Uterus (tissue), 4 donors: ENCODE results near the gene PRKCE. TPM values are rescaled to one million over a fixed set of nuclear protein-coding genes. Genes with fewer than 3 reads are reported as not detected.

ENCODE experiments used
- DNase-seq, 2 donors: peaks; one replicate each; pipeline ENCODE4 v3.0.0-alpha.2; 2019 to 2020
- H3K27ac ChIP-seq, 2 donors: fragments of 200-600 bp; sonication (generic); 1 replicate in 1 of 2; 2 replicates in 1 of 2; pipeline ENCODE4 v1.5.1; 2016 to 2018
- H3K27me3 ChIP-seq, 2 donors: fragments of 200-600 bp; sonication (generic); one replicate each; pipeline ENCODE4 v1.5.1; 2018 to 2019; ENCODE audit warnings: control low read depth in 1 of 2
- H3K36me3 ChIP-seq, 2 donors: fragments of 200-600 bp; sonication (generic); one replicate each; pipeline ENCODE4 v1.5.1; 2019; ENCODE audit warnings: control low read depth in 1 of 2
- H3K4me1 ChIP-seq, 2 donors: fragments of 200-600 bp; sonication (generic); one replicate each; pipeline ENCODE4 v1.5.1; 2018 to 2019; ENCODE audit warnings: control low read depth in 1 of 2
- H3K4me3 ChIP-seq, 2 donors: fragments of 200-600 bp; sonication (generic); 1 replicate in 1 of 2; 2 replicates in 1 of 2; pipeline ENCODE4 v1.5.1; 2018 to 2019; ENCODE audit warnings: mild to moderate bottlenecking in 1 of 2
- H3K9me3 ChIP-seq, 2 donors: fragments of 200-600 bp; sonication (generic); one replicate each; pipeline ENCODE4 v1.5.1; 2019; ENCODE audit warnings: control low read depth in 1 of 2
- POLR2A ChIP-seq, 2 donors: fragments of 450-650 bp; IDR thresholded peaks; one replicate each; pipeline ENCODE4 v1.6.1; 2016; ENCODE audit warnings: antibody characterized with exemption in 2 of 2, mild to moderate bottlenecking in 1 of 2, moderate library complexity in 1 of 2
- intact Hi-C: fragments of 100-400 bp; cut with DNase I; formaldehyde crosslinking; loops from one replicate; pipeline ENCODE4 v1.15.1; 2023; ENCODE audit warnings: low total_unique reads
- total RNA-seq, 4 donors: library from RNA; depleted of rRNA in 3 of 4; stranded (reverse); fragments of >200 nt in 3 of 4; gene quantifications; one replicate each; pipeline versions ENCODE4 v1.1.0 to v1.2.4, GENCODE V29; 2014 to 2023
- TF ChIP-seq, protein P1 (sequence below), 4 experiments: fragments of 200-600 bp in 2 of 4; fragments of 450-650 bp in 2 of 4; sonication (generic) in 2 of 4; IDR thresholded peaks; one replicate each; pipeline ENCODE4 v1.5.1; 2016 to 2019; ENCODE audit warnings: antibody characterized with exemption in 4 of 4, mild to moderate bottlenecking in 2 of 4, moderate library complexity in 1 of 4
- donor health status: DM: yes; HTN: yes; CAD: no.

Gene PRKCE
- total RNA-seq, 4 donors from 2014 or later = 3.8 to 47.6 (median 14.2) TPM

DNA sequence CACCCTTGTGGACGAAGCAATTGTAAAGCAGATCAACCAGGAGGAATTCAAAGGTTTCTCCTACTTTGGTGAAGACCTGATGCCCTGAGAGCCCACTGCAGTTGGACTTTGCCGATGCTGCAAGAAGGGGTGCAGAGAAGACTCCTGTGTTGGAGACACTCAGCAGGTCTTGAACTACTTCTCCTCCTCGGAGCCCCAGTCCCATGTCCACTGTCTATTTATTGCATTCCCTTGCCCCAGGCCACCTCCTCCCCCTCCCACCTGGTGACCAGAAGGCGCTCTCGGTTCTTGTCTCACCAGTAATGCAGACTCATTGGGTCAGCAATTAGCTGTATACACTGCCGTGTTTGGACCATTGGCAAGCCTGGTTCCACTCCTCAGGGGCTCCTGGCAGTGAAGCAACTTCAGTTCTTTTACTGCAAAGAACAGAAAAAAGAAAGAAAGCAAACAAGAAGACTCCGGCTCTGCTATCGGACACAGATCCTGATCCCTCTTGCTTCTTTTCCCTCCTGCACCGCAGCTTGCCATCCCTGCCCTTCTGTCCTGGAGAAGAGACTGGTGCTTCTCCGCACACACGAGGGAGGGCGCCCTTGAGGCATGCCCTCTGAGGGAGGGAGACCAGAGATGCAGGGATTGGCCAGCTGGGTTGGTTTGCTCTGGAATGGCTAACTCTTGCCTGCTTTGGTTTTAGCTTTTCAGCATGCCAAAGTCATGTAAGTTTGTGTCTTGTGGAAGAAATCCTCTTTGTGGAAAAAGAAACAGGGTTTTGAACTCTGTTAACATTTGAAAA is 533.5 kb downstream of the PRKCE start:
- Histone ChIP-seq H3K27ac (no peak overlapping the region), H3K4me3 (no peak overlapping the region), H3K27me3 (no peaks in the 10 kb centered on the region), H3K9me3 (no peaks in the 10 kb centered on the region), H3K4me1 (peaks cover 0 to 7% of the 10 kb centered on the region in 2 donors), H3K36me3 (no peaks in the 10 kb centered on the region)
- TF ChIP-seq, protein P1, sequence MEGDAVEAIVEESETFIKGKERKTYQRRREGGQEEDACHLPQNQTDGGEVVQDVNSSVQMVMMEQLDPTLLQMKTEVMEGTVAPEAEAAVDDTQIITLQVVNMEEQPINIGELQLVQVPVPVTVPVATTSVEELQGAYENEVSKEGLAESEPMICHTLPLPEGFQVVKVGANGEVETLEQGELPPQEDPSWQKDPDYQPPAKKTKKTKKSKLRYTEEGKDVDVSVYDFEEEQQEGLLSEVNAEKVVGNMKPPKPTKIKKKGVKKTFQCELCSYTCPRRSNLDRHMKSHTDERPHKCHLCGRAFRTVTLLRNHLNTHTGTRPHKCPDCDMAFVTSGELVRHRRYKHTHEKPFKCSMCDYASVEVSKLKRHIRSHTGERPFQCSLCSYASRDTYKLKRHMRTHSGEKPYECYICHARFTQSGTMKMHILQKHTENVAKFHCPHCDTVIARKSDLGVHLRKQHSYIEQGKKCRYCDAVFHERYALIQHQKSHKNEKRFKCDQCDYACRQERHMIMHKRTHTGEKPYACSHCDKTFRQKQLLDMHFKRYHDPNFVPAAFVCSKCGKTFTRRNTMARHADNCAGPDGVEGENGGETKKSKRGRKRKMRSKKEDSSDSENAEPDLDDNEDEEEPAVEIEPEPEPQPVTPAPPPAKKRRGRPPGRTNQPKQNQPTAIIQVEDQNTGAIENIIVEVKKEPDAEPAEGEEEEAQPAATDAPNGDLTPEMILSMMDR (IDR thresholded peaks at IDR 0.05) = no peak
- TF ChIP-seq POLR2A (IDR thresholded peaks at IDR 0.05) = no peak
- intact Hi-C loops = no loop called here
- DNase-seq = no peak

DNA sequence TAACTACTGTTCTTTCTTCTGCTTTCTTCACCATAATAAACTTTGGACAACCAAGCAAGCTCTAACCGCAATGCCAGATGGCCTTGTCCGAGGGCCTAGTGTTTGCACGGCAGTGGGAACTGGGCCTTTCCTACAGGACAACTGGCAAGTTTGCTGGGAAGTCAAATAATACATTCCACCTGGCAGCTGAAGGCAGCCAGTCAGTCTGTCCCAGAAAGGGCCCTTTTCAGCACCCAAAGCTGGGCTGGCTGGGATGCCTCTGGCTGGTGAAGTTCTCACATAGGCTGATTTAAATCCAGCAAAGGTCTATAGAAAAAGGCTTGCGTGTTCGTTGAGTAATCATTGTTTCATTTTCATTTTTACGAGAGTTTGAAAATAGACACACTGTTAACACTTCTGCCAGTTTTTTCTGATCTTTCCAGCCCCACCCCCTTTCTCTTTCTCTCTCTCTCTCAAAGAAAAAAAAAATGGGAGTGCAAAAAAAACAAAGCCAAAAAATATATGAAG is 535.7 kb downstream of the PRKCE start:
- H3K27ac ChIP-seq = peak overlapping the region; percentile 81 to 84
- peaks cover 0 to 7% of the 10 kb centered on the region in 2 donors for H3K4me1 ChIP-seq
- no peaks in the 10 kb centered on the region for H3K9me3 ChIP-seq
- no peak for TF ChIP-seq POLR2A (IDR thresholded peaks at IDR 0.05)
- TF ChIP-seq, protein P1 (IDR thresholded peaks at IDR 0.05) = no peak
- peak; percentile 47 to 54 for DNase-seq
- H3K4me3 ChIP-seq = peak overlapping the region in 1 of 2 donors; percentile 23
- no peaks in the 10 kb centered on the region for H3K27me3 ChIP-seq
- H3K36me3 ChIP-seq = no peaks in the 10 kb centered on the region
- intact Hi-C loops = no loop called here

DNA sequence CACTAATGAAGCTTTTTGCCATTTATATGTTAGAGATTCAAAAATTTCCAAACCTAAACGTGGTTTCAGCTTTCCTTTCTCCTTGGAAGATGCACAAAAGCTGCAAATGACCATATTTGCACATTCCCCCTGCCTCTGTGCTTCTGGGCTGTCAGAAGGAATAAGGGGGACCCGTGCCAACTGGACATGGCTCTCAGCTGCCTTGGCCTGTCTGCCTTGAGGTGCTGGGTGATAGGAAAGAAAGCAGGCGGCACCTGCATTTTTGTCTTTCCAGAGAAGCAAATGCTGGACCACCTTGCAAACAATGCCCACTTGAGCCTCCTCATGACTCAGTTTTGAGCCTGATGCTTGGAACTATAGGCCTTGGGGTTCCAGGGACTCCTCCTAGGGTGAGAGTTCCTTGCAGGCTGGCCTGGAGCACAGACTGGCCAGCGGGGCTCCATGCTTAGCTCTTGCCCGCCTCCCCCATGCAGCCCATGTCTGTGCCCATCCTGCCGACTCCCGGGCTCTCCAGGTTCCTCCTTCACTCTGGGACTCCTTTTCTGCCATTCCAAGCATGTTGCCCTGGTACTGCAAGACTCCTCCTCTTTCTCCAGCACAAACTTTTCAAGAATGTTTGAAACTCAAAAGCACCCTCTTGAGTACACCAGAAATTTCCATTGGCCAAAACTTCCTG is 536.7 kb downstream of the PRKCE start:
- peaks cover 0 to 7% of the 10 kb centered on the region in 2 donors for H3K4me1 ChIP-seq
- H3K36me3 ChIP-seq = no peaks in the 10 kb centered on the region
- no peaks in the 10 kb centered on the region for H3K9me3 ChIP-seq
- no peak overlapping the region for H3K4me3 ChIP-seq
- no peak for DNase-seq
- no peak for TF ChIP-seq POLR2A (IDR thresholded peaks at IDR 0.05)
- intact Hi-C loops = no loop called here
- peak overlapping the region; percentile 38 to 81 for H3K27ac ChIP-seq
- H3K27me3 ChIP-seq = no peaks in the 10 kb centered on the region

DNA sequence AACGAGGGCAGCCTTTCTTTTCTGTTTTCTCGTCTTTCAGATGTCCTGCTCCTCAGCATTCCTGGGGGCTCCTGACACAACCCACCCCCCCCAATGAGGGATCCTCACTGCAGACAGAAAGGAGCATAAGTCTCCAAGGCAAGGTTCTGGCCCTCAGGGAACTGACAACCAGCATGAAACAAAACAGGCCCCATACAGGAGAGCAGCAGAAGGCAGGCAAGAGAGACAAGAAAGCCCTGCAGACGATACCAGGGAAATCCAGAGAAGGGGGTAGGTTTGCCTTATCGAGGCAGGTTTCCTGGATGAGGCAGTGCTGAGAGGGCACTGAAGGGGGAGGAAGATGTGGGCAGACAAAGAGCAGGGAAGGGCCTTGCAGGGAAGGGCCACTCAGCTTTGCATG is 541.9 kb downstream of the PRKCE start:
- Histone ChIP-seq H3K27me3 (no peaks in the 10 kb centered on the region), H3K4me1 (peaks cover 0 to 1% of the 10 kb centered on the region in 2 donors), H3K4me3 (no peak overlapping the region), H3K36me3 (no peaks in the 10 kb centered on the region), H3K27ac (no peak overlapping the region), H3K9me3 (no peaks in the 10 kb centered on the region)
- DNase-seq = no peak
- TF ChIP-seq POLR2A (IDR thresholded peaks at IDR 0.05) = no peak
- TF ChIP-seq, protein P1 (IDR thresholded peaks at IDR 0.05) = no peak
- intact Hi-C loops = no loop called here

DNA sequence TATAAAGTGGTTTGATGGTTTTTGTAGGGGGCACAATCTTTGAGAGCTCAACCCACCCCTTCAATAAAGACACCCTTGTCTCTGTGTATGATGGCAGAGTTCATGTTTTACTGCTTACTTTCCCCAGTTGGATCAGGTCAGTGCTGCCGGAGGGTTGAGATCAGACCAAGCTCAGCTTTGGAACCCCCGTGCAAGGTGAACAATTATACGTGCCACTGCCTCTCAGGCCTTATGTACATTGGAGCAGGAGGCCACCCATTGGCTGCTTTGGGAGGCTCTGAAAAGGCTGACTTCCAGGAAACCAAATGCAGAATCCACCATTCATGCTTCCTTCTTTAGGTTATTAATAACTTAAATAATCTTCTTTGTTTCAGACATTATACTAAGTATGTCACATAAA is 542.4 kb downstream of the PRKCE start:
- TF ChIP-seq, protein P1 (IDR thresholded peaks at IDR 0.05) = no peak
- no peak for TF ChIP-seq POLR2A (IDR thresholded peaks at IDR 0.05)
- Histone ChIP-seq H3K36me3 (no peaks in the 10 kb centered on the region), H3K4me3 (no peak overlapping the region), H3K27me3 (no peaks in the 10 kb centered on the region), H3K27ac (no peak overlapping the region), H3K4me1 (no peaks in the 10 kb centered on the region), H3K9me3 (no peaks in the 10 kb centered on the region)
- DNase-seq = no peak
- intact Hi-C loops = no loop called here
